ENCODE measurements around the gene ACSM2B.
"Not testable (repeated sequence)": the region's sequence is repeated elsewhere in the genome, so short reads cannot be mapped to it uniquely, and the experiment has no call there.

Gene ACSM2B

DNA sequence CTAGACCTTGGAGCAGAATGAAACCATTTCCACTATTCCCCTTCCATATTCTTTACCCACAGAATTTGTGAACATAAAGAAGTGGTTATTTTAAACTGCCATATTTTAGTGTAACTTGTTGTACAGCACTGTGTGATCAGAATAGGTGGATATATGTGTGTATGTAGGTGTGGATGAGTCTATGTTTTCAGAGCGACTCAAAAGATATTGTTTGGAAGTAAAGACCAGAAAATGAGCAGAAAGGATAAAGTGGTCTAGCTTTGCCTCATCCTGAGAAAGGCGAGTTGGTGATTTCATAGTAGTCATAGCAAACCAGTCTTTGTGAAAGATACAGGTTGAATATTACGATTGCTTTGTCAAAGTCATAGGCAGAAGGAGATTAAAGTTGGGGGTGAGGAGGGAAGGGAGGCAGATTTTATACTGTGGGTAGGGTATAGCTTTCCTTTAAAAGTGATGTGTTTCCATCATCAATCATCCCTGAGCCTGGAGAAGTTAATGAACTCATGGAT lies 43.8 kb downstream of the ACSM2B start:
- DNase-seq (ENCODE audit: low spot score), result not testable (repeated sequence)

DNA sequence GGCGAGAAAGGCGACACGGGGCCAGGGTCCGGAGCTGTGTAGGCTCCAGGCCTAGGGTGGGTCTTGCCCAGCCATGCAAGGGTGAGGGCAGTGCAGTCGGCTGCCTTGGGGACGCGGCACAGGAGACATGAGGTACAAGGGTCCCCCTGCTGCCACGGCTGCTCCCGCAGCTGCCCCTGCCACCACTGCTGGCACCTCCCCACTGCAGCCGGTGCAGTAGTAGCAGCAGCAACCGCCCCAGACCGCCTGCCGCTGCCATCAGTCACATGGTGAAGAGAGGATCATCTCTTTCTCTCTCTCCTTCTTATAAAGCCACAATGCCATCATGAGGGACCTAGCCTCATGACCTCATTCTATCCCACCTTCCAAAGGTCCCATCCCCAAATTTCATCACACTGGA lies 44.4 kb downstream of the ACSM2B start:
- DNase-seq (ENCODE audit: low spot score), result not testable (repeated sequence)

DNA sequence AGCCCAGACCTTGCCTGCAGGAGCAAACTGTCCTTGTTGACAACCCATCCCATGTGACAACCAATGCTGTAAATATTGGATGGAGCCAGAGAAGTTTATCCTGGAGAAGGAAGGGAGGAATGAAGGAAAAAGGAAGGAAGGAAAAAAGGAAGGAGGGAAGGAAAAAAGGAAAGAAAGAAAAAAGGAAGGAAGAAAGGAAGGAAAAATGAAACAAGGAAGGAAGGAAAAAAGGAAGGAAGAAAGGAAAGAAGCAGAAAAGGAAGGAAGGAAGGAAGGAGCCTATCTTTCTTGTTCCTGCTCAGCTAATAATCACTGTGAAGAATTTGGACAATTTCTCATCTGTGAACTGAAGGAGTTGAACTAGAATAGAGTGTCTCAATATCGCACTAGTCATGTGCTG lies 56.1 kb downstream of the ACSM2B start:
- DNase-seq (ENCODE audit: low spot score), result no peak

DNA sequence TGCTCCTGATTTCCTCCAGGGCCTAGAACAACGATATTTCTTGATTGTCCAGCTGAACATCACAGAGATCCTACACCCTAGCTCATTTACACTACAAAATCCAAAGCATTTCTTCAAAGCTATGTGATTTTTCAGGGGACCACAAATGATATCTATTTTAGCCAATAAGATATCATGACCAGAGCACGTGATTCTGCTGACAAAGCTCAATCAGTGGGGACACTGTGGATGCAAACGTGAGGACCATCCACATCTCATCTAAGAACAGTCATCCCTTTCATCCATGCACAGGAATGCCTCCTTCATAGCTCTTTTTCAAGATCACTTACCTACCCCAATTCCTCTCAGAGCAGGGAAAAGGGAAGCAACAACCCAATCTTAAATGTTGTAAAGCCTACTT lies 56.9 kb downstream of the ACSM2B start:
- DNase-seq (ENCODE audit: low spot score), result no peak

DNA sequence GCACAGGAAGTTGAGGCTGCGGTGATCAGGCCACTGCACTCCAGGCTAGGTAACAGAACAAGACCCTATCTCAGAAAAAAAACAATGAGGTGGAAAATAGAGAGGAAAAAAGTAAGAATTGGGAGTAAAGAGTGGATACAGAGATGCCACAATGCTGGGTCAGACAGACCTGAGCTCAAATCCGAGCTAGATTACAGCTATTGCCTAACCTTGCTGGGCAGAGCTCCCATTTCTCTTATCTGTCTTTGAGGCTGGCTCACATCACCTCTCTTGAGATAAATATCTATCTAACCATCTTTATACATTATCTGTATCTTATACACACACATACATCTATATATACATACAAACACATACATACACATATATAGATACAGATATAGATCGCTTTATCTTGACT lies 59.0 kb downstream of the ACSM2B start:
- DNase-seq (ENCODE audit: low spot score), result no peak

DNA sequence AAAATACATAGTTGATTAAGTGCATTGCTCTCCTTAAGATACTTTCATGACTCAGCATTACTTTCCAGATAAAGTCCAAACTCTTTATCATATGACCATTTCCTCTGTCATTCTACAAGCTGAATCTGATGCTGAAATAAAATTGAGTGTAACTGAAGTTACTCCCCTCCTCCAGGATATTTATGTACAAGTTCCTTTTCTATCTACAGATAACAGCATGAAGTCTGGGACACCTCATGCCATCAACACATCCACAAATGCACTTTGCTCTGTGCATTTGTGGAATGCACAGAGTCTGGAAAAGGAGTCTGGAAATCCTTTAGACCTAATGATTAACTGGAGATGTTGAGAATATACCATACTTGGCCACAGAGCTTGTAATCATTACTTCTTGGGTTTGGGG lies 60.5 kb downstream of the ACSM2B start:
- DNase-seq (ENCODE audit: low spot score), result no peak

DNA sequence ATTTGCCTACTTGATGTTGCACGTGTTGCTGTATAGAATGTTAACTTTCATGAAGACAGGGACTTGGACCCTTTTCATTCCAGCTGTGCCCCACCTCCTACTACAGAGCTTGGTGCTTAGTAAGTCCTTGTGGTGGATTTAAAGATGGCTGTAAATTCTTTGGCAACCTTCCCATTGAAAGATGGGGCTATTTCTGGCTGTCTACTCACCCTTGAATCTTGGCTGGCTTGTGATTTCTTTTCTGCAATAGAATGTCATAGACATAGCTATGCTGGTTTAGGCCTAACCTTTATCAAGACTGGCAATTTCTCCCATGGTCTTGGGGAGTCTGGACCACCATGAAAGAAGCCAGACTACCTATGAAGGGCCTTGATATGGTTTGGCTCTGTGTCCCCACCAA lies 65.8 kb downstream of the ACSM2B start:
- DNase-seq (ENCODE audit: low spot score), result no peak

DNA sequence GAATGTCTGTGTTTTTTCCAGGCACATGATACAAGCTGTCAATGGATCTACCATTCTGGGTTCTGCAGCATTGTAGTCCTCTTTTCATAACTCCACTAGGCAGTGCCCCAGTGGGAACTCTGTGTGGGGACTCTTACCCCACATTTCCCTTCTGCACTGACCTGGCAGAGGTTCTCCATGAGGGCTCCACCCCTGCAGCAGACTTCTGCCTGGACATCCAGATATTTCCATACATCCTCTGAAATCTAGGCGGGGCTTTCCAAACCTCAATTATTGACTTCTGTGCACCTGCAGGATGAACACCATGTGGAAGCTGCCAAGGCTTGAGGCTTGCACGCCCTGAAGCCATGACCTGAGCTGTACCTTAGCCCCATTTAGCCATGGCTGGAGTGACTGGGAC lies 68.9 kb downstream of the ACSM2B start:
- DNase-seq (ENCODE audit: low spot score), result no peak

DNA sequence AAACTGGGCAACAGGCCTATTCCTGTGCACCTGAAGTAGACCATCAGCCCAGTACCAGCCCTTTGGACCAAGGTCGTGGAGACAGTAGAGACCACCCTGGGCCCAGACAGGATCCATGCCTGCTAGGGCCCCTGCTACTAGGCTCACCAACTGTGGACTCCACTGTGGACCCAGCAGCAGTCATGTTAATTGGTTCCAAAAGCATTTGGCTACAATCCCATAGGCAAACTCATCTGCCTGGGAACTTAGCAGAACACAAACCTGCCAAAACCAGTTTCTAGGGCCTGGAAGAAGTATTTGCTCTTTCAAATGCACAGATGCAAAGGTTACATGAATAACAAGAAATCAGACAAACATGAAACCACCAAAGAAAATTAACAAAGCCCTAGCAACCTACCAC lies 71.7 kb downstream of the ACSM2B start:
- no peak for DNase-seq (ENCODE audit: low spot score)

DNA sequence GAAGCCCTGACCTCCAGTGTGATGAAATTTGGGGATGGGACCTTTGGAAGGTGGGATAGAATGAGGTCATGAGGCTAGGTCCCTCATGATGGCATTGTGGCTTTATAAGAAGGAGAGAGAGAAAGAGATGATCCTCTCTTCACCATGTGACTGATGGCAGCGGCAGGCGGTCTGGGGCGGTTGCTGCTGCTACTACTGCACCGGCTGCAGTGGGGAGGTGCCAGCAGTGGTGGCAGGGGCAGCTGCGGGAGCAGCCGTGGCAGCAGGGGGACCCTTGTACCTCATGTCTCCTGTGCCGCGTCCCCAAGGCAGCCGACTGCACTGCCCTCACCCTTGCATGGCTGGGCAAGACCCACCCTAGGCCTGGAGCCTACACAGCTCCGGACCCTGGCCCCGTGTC lies 84.7 kb downstream of the ACSM2B start:
- DNase-seq (ENCODE audit: low spot score), result not testable (repeated sequence)

DNA sequence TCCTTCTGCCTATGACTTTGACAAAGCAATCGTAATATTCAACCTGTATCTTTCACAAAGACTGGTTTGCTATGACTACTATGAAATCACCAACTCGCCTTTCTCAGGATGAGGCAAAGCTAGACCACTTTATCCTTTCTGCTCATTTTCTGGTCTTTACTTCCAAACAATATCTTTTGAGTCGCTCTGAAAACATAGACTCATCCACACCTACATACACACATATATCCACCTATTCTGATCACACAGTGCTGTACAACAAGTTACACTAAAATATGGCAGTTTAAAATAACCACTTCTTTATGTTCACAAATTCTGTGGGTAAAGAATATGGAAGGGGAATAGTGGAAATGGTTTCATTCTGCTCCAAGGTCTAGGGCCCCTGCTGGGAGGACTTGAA lies 85.2 kb downstream of the ACSM2B start:
- not testable (repeated sequence) for DNase-seq (ENCODE audit: low spot score)

All from LoVo (cell line).